GM18858 (cell line): ENCODE data around the gene CYP2W1.
A peak's percentile ranks its signal among the peaks of the same experiment; 100 is the strongest.

Experiments used
- ATAC-seq: cut with Tn5 transposase; IDR thresholded peaks from one replicate; pipeline ENCODE4 v1.9.1; 2021; ENCODE audit not compliant: unreplicated experiment

The CYP2W1 gene

DNA sequence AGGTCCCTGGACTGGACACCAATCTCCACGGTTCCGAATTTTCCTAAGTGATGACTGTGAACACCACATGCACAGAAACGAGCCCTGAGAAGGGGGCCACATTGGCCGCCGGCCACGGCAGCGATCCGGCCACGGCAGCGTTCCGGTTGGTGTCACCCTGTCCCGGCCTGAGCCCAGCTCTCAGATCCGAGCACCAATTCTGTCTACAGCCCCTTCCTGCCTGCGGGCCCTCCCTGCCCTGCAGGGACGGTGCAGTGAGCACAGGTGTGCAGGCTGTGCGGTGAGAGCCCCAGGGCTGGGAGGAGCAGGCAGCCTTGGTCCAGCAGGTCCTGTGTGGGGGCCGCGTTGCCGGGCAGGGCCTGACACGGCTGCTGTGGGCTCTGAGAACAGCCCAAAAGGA lies 31.7 kb downstream of the CYP2W1 start:
- no peak for ATAC-seq

DNA sequence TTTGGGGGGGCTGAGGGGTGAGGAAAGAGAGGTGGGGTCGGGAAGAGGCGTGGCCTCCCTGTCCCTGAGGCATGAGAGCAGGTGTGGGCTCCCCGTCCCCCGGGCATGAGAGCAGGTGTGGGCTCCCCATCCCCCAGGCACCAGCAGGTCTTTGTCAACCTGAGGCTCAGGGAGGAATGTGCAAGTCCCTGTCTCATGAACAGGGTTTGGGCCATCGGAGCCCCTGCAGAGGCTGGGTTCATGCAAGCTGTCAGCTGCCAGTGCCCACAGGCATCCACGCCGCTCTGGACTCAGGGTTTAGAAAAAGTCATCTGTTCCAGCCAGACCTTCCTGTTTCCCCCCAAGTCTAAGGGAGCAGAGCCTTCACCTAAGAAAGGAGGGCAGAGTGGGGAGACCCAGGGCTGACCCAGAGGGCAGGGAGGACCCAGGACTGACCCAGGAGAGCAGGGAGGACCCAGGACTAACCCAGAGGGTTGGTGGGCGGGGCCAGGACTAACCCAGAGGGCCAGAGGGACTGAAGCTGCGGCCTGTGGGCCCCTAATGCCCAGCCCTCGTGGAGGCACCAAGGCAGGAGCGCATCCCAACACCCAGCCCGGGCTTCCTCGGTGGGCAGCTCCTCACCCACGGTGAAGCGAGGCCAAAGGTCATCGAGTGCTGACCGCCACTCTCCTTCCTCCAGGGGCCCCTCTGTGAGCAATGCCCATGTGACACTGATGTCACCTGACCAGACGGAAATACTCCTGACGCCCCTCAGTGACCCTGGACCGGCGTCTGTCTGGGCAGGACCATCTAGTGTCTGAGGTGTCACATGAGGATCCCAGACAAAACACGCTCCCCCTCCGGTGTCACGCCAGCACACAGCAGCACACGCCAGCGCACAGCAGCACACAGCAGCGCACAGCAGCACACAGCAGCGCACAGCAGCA lies 32.5 kb downstream of the CYP2W1 start:
- no peak for ATAC-seq

DNA sequence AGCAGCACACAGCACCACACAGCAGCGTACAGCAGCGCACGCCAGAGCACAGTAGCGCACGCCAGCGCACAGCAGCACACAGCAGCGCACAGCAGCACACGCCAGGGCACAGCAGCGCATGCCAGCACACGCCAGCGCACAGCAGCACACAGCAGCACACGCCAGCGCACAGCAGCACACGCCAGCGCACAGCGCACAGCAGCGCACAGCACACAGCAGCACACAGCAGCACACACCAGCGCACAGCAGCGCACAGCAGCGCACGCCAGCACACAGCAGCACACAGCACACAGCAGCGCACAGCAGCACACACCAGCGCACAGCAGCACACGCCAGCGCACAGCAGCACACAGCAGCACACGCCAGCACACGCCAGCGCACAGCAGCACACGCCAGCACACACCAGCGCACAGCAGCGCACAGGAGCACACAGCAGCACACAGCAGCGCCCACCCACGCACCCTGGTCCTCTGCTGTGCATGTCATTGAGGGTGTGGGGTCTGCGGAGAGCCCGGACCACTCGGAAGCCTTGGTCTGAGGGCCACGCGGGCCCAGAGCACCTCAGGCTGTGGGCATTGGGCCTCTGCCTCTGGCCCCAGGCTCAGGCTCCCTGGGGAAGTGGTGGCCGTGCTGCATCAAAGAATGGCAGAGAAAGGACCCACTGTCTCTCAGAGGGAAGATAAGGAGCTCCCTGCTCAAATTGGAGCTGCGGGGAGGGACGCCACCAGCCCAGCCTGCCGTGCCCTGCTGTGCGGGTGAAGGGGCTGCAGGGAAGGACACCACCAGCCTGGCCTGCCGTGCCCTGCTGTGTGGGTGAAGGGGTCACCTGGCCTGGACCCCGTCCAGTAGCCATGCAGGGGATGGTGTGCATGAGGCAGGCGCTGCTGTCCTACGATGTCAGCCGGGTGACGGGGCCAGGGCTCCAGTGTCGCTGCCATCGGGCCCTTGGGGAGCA lies 33.9 kb downstream of the CYP2W1 start:
- ATAC-seq, result no peak

DNA sequence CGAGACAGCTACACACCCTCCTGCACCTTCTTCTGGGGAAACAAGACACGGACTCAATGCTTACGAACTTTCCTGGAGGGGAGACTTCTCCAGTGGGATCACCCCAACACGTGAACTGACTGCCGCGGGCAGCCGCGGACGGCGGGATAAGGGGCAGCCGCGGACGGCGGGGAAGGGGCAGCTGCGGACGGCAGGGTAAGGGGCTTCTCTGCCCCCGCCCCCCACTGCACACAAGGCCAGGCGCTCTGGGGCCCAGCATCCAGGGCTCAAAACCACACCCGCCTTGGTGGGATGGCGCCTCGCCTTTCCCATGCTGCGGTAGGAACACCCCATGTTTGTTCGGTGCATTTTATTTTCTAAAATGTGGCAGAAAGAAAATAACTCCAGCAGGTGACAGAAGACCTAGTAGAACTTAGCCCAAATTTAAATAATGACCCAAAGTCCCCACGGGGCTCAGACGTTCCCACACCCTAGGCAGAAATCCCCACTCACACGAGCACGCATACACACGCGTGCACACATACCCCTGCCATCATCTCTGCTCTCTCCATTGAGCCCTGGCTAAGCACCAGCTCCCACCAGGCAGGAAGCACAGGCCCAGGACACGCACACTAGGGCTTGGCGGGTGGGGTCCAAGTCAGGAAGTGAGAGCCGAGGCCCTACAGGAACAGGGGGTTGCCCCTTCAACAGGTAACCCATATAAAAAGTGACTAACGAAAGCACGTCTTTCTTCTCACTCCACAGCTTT lies 34.8 kb downstream of the CYP2W1 start:
- ATAC-seq, result no peak

DNA sequence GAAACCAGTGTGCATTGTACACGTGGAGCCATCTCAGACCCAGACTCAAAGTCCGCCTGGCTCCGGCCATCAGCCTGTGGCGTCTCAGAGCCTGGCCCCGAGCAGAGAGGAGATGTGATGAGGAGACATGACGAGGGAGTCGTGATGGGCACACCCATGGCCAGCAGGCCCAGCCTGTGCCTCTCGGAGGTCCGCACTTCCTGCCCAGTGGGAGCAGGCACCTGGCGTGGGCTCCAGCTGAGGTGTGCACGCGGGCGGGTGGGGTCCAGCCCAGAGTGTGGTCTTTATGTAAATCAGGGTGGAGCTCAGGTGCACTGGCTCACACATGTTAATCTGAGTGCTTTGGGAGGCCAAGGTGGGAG lies 35.3 kb downstream of the CYP2W1 start:
- no peak for ATAC-seq

DNA sequence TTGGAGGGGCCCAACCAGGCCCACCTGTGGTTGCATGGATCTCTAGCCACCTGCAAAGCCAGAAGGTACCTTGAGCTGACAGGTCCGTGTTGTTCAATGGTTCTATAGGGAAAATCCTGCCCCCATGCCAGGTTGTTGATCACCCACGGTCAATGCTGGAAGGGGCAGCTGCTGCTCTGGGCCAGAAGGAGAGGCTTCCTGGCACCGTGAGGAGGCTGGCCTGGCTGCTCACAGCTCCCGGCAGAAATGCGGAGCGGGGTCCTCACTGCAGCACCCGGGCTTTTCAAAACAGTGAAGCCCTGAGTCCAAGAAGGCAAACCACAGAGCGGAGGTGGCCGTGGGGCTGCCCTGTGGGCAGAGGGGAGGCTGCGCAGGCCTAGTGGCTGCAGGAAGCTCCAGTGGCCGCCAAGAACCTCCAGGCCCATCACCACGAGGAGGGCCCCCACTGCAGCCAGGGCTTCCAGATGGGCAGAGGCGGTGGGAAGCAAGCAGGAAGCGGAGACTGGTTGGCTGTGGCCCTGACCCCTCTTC lies 36.3 kb downstream of the CYP2W1 start:
- ATAC-seq, result no peak

DNA sequence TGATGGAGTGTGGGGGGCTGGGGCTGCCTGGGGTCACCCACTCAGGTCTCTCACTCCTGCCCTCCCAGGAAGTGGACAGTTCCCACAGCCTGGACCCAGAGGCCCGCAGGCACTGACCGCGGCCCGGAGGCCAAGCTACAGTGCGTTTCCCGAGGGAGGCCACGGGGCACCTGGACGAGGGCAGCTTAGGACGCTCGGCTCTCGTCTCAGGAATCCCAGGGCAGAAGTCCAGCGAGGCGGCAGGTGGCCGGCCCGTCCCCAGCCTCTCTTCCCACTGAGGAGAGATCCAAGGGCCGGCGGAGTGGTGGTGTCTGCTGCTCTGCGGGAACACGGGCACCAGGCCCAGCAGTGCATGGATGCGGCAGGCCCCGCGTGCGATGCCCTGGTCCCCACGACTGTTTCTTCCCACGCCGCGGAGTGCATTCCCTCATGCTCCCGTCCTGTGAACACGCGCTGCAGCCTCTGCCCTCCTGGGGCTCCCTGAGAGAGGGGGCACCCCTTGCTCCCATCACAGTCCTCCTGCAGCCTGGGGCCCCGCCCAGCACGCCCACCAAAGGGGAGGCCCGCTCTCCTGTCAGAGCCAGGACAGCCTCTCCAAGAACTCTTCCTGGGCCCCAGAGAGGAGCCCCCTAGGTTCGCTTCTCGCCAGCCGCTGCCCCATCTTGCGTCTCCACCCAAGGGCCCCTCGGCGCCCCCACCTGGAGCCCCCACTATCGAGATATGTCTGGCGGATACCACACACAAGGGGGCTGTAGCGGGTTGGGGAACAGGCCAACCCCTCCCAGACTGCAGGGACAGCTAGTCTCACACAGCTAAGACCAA lies 37.0 kb downstream of the CYP2W1 start:
- no peak for ATAC-seq

DNA sequence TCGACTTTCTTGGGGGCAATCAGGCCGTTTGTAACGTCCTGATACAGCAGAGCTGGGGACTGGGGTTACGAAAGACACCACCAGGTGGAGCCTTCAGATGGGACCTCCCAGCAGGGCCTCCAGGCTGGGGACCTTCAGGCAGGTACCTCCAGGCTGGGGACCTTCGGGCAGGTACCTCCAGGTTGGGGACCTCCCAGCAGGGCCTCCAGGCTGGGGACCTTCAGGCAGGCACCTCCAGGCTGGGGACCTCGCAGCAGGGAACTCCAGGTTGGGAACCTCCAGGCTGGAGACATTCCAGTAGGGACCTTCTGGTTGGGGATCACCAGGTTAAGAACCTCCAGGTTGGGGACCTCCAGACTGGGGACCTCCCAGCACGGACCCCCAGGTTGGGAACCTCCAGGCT lies 37.9 kb downstream of the CYP2W1 start:
- no peak for ATAC-seq

DNA sequence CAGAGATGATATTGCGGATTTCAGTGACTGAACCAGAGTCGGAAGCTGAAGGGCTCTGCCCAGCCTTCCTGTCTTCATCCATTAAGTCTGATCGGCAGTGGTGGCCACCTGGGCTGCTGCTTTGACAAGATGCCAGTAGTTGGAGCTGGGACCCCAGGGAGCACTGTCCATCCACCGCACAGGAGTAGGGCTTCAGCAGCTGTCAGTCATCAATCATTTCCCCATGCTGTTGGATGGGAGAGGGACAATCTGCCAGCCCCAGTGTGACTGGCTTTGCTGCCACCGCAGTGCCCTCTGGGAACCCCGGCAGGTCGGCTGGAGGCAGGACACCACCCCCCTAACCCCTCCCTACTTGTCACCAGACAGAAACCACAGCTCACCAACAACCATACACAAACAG lies 38.4 kb downstream of the CYP2W1 start:
- ATAC-seq, result no peak

DNA sequence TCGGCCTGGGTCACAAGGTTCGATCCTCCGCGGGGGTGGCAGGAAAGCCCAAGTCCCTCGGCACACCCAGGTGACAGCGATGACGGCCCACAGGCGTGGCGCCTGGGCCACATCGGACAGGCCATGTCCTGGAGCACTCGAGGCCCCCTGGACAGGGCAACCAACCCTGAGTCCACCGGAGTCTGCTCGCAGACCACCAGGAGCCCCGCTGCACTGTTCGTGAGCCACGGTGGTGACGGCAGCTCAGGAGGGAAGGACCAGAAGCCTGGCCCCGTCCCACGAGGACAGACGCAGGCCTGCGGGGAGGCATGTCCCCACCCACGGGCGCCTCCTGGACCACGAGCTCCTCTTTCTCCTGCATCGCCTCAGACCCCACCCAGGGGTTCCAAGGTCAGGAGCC lies 39.0 kb downstream of the CYP2W1 start:
- no peak for ATAC-seq

DNA sequence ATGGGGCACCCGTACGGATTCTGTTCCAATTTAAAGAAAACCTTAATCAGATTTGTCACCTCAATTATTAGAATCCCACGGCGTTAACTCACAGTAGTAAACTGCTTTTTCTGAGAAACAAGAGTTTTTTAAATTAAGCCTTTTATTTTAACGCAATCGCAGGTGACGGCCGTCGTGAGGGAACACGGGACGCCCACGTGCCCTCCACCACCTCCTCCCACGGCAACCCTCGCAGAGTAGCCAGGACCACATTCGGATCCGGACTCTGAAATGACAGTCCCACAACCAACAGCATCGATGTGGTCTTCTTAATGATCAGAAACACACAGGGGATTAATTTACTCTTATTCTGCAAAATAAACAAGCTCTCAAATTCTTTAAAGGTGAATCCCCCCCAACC lies 39.4 kb downstream of the CYP2W1 start:
- ATAC-seq, result no peak

DNA sequence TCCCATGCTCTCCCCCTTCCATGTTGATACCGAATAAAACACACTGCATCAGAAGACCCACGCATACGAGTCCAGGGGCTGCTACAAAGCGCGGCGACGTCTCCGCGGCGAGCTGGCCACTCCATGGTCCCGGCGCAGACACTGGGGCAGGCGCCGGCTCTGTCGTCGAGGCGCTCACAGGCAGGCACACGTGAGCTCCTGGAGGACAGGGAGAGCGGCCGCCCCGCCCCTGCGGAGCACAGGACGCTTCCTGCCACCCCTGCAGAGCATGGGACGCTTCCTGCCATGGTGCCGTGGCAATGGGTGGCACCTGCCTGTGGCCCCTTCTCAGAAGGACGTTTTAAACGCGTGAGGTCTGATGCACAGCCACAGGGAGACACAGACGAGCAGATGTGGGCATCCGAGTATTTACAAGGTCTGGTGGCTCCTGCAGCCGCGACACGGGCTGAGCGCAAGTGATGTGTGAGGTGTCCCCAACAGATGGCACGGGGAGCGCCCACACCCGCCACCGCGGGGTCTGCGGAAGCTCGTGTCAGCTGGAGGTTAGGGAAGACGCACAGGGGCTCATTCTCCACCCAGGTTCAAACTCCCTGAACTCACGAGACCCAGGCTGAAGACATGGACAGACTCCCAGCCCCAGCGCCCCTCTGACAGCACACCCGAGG lies 40.0 kb downstream of the CYP2W1 start:
- ATAC-seq, result no peak

DNA sequence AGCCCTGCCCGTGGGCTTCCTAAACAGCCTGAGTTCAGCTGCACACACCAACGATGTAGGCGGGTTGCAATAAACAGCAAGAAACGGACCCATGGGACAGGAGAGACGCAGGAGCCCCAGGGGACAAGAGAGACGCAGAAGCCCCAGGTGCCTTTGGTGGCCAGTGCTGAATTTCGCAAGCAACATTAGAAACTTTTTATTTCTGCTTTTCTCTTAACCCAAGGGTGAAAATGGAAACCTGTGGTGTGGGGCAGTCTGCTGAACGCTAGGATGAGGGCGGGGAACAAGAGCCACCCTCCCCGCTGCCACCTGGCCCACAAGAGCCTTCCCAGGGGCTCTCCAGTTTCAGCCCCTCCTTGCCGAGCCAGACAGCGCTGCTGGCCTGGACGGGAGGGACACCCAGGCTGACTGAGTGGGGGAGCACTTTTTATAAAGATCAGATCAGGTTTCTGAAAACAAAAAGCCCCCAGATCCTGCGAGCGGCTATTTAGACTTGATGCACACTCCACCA lies 41.4 kb downstream of the CYP2W1 start:
- ATAC-seq, result peak; percentile 36

DNA sequence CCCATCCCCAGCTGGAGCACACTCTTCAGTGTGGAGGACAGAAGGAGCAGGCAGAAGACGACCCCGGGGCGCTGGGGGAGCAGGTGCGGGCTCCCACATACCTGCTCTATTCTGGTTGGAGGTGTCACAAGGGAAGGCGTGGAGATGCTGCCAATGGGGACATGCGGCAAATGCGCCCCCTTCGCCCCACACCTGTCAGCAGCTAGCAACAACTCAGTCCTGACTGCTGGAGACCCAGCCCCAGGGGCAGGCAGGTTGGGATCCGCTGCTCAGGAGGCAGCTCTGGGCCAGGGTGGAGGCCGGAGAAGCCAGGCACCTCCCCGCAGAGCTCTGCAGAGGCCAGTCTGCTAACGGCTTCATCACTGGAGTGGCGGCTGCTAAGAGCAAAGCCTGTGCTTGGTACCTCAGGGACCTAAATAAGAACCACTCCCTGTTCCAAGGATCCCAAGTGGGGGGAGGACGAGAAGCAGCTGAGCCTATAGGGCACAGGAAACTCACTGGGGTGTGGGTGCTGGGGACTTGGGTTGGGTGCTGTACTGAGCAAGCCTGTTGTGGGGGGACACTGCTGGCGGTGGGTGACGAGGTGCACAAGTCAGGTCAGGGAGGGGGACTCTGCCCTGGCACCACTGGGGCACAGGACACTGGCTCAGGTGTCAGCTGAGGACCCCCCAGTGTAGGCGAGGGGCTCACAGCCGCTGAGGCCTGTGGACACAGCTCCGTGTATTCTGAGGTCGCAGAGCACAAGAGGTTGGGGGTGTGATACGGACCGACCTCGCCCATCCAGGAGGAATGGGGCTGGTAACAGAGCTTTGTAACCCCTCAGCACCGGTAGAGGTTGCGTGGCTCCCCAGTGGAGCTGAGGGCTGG lies 42.1 kb downstream of the CYP2W1 start:
- no peak for ATAC-seq

DNA sequence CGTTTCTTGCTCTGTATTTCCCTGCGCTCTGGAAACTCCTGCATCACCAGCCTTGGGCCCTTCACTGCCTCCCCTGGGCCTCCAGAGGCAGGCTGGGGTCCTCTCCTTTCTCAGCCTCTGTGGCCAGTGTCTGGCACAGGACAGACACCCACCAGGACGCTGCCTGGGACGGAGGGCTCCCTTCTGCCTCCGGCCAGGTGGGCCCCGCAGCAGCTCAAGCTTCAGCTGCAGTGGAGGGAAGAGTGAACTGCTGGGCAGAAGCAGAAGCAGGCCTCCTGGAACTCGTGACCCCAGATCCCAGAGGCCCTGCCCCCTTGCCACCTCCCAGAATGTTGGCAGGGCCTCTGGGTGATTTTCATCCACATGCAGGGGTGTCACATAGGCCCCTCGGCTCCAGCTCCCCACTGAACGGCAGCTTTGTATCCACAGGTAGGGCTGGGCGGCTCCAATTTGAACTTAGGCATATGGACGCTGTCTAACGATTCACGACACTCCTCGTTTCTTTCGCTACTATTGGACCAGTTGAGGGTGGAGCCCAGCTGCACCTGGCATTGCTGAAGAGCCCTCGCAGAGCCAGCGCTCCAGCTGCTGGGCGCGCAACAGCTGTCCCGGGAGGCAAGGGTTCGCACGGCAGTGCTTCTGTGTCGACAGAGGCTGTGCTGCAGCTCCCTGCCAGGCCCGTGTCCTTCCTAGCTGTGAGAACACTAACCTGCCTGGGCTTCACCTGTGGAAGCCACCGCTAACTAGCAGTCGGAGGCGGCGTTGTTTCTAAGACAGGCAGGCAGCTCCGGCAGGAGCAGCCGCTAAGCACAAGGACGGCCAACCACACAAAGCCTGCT lies 43.0 kb downstream of the CYP2W1 start:
- no peak for ATAC-seq

DNA sequence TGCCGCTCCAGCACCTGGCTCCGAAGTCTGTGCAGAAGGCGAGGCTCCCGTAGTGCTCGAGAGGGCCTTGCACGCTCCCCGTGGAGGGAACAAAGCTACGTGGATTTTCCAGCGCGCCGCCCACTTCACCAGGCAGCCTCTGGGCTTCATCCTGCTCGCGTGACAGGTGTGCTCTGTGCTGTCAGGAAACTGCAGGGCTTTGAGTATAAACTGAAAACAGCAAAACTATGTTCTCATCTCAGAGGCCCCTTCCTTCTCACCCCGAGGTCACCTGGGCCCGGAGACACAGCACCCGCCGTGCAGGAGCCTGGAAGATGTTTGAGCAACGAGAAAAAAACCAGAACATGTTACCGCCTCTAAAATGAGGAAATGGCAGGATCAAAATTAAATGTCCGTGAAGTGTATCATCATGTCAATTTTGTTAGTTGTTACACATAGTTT lies 43.8 kb downstream of the CYP2W1 start:
- no peak for ATAC-seq

DNA sequence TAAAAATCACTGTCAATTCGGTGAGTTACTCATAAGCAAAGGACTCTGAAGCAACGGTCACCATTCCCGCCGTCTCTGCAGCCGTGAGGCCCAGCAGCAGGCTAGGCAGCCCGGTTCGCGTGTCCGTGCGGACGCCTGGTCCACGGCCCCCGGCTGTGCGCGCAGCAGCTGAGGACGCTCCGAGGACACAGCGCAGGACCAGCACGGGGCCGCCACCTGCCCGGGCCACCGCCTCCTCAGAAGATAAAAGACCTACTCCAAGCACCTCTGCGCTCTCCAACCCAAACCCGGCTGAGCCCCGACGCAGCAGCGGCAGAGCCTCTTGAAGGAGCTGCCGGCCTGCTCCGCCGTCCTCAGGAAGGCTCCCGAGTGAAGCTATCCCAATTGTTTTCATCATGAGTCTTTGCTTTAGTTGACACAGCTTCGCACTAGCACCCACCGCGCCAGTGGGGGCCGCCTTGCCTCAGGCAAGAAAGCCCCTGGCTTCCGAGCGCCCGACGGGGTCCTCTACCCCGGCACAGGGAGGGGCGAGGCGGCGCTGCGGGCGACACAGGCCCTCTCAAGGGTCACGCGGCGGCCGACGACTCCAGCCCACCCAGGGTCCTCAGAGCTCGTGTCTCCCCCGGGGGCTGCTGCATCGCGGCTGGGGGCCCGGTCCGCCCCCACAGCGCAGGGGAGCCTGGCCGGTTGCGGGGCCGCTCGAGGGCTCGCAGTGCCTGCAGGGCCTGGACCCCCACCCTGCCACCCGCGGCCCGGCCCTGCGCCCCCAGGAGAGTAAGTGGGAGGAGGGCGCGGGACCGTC lies 44.5 kb downstream of the CYP2W1 start:
- no peak for ATAC-seq
